ENCODE results near the gene ZFAND2A. TPM values are rescaled to one million over a fixed set of nuclear protein-coding genes. Genes with fewer than 3 reads are reported as not detected.

The ZFAND2A gene
- total and polyA plus RNA-seq, 2 of the 8 experiments (the other 6 are each of a cell fraction or from before 2014, with no cell fraction given): 16.6 to 20.3 TPM

DNA sequence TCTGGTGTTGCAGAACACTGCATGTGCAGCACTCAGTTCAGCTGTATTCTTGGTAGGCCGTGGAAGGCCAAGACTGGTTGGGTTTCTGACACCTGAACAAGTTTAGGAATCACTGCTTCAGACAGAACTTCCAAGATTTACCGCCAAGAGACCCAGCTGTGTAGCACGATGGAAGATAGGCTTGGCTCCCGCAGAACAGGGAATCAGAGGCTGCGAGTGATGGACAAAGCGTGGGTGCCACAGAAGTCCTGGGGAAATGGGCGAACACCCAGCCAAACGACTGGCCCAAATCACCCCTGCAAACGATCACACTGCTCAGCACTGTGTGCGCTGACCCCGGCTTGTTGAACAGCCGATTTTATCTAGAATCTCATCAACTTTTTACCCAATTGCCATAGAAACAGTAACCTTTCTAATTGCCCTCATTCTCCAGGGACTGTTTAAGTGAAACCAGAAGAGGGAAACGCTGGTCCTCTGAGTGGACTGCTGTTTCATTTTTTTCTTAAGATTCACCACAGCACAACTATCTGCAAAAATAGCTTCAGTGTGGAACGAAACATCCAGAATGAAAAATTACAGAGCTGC is 17.9 kb downstream of the ZFAND2A start (continued):
- TF ChIP-seq, protein P1, sequence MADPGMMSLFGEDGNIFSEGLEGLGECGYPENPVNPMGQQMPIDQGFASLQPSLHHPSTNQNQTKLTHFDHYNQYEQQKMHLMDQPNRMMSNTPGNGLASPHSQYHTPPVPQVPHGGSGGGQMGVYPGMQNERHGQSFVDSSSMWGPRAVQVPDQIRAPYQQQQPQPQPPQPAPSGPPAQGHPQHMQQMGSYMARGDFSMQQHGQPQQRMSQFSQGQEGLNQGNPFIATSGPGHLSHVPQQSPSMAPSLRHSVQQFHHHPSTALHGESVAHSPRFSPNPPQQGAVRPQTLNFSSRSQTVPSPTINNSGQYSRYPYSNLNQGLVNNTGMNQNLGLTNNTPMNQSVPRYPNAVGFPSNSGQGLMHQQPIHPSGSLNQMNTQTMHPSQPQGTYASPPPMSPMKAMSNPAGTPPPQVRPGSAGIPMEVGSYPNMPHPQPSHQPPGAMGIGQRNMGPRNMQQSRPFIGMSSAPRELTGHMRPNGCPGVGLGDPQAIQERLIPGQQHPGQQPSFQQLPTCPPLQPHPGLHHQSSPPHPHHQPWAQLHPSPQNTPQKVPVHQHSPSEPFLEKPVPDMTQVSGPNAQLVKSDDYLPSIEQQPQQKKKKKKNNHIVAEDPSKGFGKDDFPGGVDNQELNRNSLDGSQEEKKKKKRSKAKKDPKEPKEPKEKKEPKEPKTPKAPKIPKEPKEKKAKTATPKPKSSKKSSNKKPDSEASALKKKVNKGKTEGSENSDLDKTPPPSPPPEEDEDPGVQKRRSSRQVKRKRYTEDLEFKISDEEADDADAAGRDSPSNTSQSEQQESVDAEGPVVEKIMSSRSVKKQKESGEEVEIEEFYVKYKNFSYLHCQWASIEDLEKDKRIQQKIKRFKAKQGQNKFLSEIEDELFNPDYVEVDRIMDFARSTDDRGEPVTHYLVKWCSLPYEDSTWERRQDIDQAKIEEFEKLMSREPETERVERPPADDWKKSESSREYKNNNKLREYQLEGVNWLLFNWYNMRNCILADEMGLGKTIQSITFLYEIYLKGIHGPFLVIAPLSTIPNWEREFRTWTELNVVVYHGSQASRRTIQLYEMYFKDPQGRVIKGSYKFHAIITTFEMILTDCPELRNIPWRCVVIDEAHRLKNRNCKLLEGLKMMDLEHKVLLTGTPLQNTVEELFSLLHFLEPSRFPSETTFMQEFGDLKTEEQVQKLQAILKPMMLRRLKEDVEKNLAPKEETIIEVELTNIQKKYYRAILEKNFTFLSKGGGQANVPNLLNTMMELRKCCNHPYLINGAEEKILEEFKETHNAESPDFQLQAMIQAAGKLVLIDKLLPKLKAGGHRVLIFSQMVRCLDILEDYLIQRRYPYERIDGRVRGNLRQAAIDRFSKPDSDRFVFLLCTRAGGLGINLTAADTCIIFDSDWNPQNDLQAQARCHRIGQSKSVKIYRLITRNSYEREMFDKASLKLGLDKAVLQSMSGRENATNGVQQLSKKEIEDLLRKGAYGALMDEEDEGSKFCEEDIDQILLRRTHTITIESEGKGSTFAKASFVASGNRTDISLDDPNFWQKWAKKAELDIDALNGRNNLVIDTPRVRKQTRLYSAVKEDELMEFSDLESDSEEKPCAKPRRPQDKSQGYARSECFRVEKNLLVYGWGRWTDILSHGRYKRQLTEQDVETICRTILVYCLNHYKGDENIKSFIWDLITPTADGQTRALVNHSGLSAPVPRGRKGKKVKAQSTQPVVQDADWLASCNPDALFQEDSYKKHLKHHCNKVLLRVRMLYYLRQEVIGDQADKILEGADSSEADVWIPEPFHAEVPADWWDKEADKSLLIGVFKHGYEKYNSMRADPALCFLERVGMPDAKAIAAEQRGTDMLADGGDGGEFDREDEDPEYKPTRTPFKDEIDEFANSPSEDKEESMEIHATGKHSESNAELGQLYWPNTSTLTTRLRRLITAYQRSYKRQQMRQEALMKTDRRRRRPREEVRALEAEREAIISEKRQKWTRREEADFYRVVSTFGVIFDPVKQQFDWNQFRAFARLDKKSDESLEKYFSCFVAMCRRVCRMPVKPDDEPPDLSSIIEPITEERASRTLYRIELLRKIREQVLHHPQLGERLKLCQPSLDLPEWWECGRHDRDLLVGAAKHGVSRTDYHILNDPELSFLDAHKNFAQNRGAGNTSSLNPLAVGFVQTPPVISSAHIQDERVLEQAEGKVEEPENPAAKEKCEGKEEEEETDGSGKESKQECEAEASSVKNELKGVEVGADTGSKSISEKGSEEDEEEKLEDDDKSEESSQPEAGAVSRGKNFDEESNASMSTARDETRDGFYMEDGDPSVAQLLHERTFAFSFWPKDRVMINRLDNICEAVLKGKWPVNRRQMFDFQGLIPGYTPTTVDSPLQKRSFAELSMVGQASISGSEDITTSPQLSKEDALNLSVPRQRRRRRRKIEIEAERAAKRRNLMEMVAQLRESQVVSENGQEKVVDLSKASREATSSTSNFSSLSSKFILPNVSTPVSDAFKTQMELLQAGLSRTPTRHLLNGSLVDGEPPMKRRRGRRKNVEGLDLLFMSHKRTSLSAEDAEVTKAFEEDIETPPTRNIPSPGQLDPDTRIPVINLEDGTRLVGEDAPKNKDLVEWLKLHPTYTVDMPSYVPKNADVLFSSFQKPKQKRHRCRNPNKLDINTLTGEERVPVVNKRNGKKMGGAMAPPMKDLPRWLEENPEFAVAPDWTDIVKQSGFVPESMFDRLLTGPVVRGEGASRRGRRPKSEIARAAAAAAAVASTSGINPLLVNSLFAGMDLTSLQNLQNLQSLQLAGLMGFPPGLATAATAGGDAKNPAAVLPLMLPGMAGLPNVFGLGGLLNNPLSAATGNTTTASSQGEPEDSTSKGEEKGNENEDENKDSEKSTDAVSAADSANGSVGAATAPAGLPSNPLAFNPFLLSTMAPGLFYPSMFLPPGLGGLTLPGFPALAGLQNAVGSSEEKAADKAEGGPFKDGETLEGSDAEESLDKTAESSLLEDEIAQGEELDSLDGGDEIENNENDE (IDR thresholded peaks at IDR 0.05; ENCODE audit: insufficient replicate concordance, low read length): no peak
- TF ChIP-seq SRF (IDR thresholded peaks at IDR 0.05; ENCODE audit: low read depth, low read length) (no peak), RAD21 (IDR thresholded peaks at IDR 0.05 in 1 of 2, conservative IDR thresholded peaks at IDR 0.05 in 1 of 2; ENCODE audit: low read depth in 2 of 2, low read length in 2 of 2) (no peak), SUZ12 (IDR thresholded peaks at IDR 0.05; ENCODE audit: low read length) (no peak), BRCA1 (IDR thresholded peaks at IDR 0.05; ENCODE audit: low read depth, low read length) (no peak), SAP30 (IDR thresholded peaks at IDR 0.05; ENCODE audit: insufficient read depth, insufficient replicate concordance, low read length) (no peak), POLR2A (IDR thresholded peaks at IDR 0.05; ENCODE audit: control extremely low read depth in 1 of 2, low read depth in 2 of 2, low read length in 2 of 2) (no peak)
- TF ChIP-seq, protein P2, sequence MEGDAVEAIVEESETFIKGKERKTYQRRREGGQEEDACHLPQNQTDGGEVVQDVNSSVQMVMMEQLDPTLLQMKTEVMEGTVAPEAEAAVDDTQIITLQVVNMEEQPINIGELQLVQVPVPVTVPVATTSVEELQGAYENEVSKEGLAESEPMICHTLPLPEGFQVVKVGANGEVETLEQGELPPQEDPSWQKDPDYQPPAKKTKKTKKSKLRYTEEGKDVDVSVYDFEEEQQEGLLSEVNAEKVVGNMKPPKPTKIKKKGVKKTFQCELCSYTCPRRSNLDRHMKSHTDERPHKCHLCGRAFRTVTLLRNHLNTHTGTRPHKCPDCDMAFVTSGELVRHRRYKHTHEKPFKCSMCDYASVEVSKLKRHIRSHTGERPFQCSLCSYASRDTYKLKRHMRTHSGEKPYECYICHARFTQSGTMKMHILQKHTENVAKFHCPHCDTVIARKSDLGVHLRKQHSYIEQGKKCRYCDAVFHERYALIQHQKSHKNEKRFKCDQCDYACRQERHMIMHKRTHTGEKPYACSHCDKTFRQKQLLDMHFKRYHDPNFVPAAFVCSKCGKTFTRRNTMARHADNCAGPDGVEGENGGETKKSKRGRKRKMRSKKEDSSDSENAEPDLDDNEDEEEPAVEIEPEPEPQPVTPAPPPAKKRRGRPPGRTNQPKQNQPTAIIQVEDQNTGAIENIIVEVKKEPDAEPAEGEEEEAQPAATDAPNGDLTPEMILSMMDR (IDR thresholded peaks at IDR 0.05; ENCODE audit: control extremely low read depth in 1 of 3, insufficient read depth in 1 of 3, low read depth in 1 of 3, low read length in 3 of 3): no peak
